Astrocyte (in vitro differentiated cells and primary cell): ENCODE results near the gene KRAS. TPM values are rescaled to one million over a fixed set of nuclear protein-coding genes. Genes with fewer than 3 reads are reported as not detected.
A peak's percentile ranks its signal among the peaks of the same experiment; 100 is the strongest.

Experiments used
- DNase-seq: peaks from one replicate; pipeline ENCODE4 v3.0.0-alpha.2; 2010; ENCODE audit warnings: low read depth
- FAIRE-seq: peaks from 2 replicates; lab custom pipeline; 2011; peaks lifted over from hg19 to GRCh38; lab: Jason Lieb, UNC
- H2AFZ ChIP-seq: 2 replicates; pipeline ENCODE4 v1.6.0; 2012; ENCODE audit warnings: low read depth, low read length, inconsistent platforms
- H3K27ac ChIP-seq: 2 replicates; pipeline ENCODE4 v1.5.1; 2011; ENCODE audit warnings: low read depth, low read length, inconsistent platforms
- H3K27me3 ChIP-seq: 2 replicates; pipeline ENCODE4 v1.6.0; 2011; ENCODE audit warnings: low read length, inconsistent platforms; ENCODE audit not compliant: insufficient read depth
- H3K36me3 ChIP-seq: 2 replicates; pipeline ENCODE4 v1.5.1; 2011; ENCODE audit warnings: low read length, inconsistent platforms; ENCODE audit not compliant: insufficient read depth
- H3K4me1 ChIP-seq: 2 replicates; pipeline ENCODE4 v1.5.1; 2011; ENCODE audit warnings: low read length, inconsistent platforms; ENCODE audit not compliant: insufficient read depth
- H3K4me2 ChIP-seq: 2 replicates; pipeline ENCODE4 v1.6.0; 2012; ENCODE audit warnings: low read length, inconsistent platforms
- H3K4me3 ChIP-seq: 2 replicates; pipeline ENCODE4 v1.5.1; 2011; ENCODE audit warnings: low read depth, mild to moderate bottlenecking, low read length, inconsistent platforms; ENCODE audit not compliant: insufficient read depth
- H3K79me2 ChIP-seq: 2 replicates; pipeline ENCODE4 v1.6.0; 2012; ENCODE audit warnings: mild to moderate bottlenecking, low read length, inconsistent platforms; ENCODE audit not compliant: insufficient read depth
- H3K9ac ChIP-seq: 2 replicates; pipeline ENCODE4 v1.6.0; 2012; ENCODE audit warnings: mild to moderate bottlenecking, low read length, inconsistent platforms
- H3K9me3 ChIP-seq: 2 replicates; pipeline ENCODE4 v1.5.1; 2012; ENCODE audit warnings: low read depth, mild to moderate bottlenecking, low read length, inconsistent platforms; ENCODE audit not compliant: insufficient read depth
- H4K20me1 ChIP-seq: 2 replicates; pipeline ENCODE4 v1.6.0; 2012; ENCODE audit warnings: low read length, inconsistent platforms; ENCODE audit not compliant: insufficient read depth
- H3K27ac Mint-ChIP-seq: one replicate; pipeline ENCODE4 v1.8.0; 2021; ENCODE audit warnings: mild to moderate bottlenecking, mixed read lengths; ENCODE audit not compliant: unreplicated experiment
- H3K27me3 Mint-ChIP-seq: one replicate; pipeline ENCODE4 v1.8.0; 2021; ENCODE audit warnings: low read depth, mixed read lengths; ENCODE audit not compliant: unreplicated experiment
- H3K36me3 Mint-ChIP-seq: one replicate; pipeline ENCODE4 v1.8.0; 2021; ENCODE audit warnings: low read depth, mixed read lengths; ENCODE audit not compliant: unreplicated experiment
- H3K4me1 Mint-ChIP-seq: one replicate; pipeline ENCODE4 v1.8.0; 2021; ENCODE audit warnings: low read depth, mixed read lengths; ENCODE audit not compliant: unreplicated experiment
- H3K4me3 Mint-ChIP-seq: one replicate; pipeline ENCODE4 v1.8.0; 2021; ENCODE audit warnings: mild to moderate bottlenecking, moderate library complexity, mixed read lengths; ENCODE audit not compliant: unreplicated experiment
- H3K9me3 Mint-ChIP-seq: one replicate; pipeline ENCODE4 v1.8.0; 2021; ENCODE audit warnings: mild to moderate bottlenecking, mixed read lengths; ENCODE audit not compliant: unreplicated experiment
- CTCF ChIP-seq: IDR thresholded peaks from 2 replicates; pipeline ENCODE4 v1.5.1; 2011; ENCODE audit warnings: low read depth, mild to moderate bottlenecking, inconsistent platforms, low read length, moderate library complexity; ENCODE audit not compliant: insufficient read depth
- EZH2 ChIP-seq: IDR thresholded peaks from 2 replicates; pipeline ENCODE4 v1.6.1; 2012; ENCODE audit warnings: mild to moderate bottlenecking, low read length, inconsistent platforms; ENCODE audit not compliant: insufficient read depth
- total RNA-seq: library from RNA; stranded (reverse); gene quantifications from 2 replicates; pipeline ENCODE4 v1.2.1, GENCODE V29; 2021

Gene KRAS
- total RNA-seq, 1 donor from 2014 or later, result 40.3 TPM

DNA sequence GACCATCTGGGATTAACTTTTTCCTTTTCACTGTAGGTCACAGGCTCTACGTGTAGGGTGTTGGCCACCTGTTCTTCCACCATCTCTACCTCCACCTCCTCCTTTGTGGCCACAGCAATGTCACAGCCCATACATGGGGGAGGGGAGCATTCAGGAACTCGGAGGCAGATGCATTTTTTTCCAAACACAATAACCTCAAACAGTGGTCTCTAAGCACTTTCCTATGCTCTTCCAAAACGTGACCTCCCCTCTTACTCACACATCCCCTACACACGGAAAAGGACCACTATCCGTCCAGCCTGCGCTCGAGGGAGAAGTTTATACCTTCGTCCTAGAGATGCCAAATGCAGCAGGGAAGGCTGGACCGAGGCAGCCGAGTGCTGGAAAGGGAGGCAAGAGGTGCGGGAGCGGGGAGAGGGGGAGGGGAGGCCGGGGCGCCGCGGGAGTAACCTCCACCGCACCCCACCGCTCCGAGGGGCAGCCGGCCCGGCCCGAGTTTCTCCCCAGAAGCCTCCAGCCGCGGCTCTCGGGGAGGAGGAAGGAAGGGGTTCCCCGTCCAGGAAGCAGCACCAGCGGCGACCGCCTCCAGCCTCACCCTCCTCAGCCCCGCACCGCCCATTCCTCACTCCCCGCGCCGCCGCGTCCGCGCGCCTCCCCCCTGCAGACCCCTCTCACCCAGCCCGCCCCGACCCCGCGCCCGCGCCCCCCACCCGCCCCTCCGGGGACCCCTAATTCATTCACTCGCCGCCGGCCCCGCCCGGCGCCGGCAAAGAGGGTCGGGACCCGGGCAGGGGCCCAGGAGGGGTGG lies 594 bp downstream of the KRAS start:
- H3K9ac ChIP-seq, result peak overlapping the region; percentile 89
- no peaks in the 10 kb centered on the region for H3K36me3 ChIP-seq
- TF ChIP-seq EZH2 (no peak), CTCF (no peak)
- peak overlapping the region; percentile 70 for H2AFZ ChIP-seq
- peaks cover 4% of the 10 kb centered on the region for H3K36me3 Mint-ChIP-seq
- peak overlapping the region; percentile 47 for H3K27ac ChIP-seq
- H3K79me2 ChIP-seq, result peaks cover 49% of the 10 kb centered on the region
- peaks cover 24% of the 10 kb centered on the region for H3K4me1 Mint-ChIP-seq
- peak overlapping the region; percentile 95 for H3K4me2 ChIP-seq
- peak overlapping the region; percentile 84 for H3K4me3 ChIP-seq
- no peaks in the 10 kb centered on the region for H3K9me3 Mint-ChIP-seq
- peaks cover 7% of the 10 kb centered on the region for H3K4me1 ChIP-seq
- no peak for FAIRE-seq
- peak overlapping the region; percentile 95 for H3K4me3 Mint-ChIP-seq
- DNase-seq, result no peak
- peaks cover 30% of the 10 kb centered on the region for H4K20me1 ChIP-seq
- H3K27ac Mint-ChIP-seq, result peak overlapping the region; percentile 92
- H3K27me3 Mint-ChIP-seq, result no peaks in the 10 kb centered on the region
- H3K27me3 ChIP-seq, result no peaks in the 10 kb centered on the region
- H3K9me3 ChIP-seq, result no peaks in the 10 kb centered on the region

DNA sequence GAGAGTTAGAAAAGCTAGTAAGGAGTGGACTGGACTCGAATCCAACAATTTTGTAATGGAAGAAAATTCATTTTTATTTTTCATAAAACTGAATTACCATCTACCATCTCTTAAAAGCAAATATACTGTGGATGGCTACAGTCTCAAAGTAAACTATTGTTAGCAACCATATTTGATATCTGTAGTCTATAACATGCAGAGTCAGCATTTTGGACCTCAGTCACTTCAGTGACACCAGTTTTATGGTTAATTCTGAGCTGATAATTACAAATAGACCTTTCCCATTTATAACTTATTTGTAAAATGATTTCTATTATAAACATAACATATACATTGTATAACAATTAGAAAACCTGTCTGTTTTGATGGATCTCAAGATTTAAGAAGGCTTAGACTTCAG lies 2.0 kb downstream of the KRAS start:
- no peak overlapping the region for H2AFZ ChIP-seq
- Mint-ChIP-seq H3K36me3 (peaks cover 6% of the 10 kb centered on the region), H3K4me1 (peaks cover 15% of the 10 kb centered on the region), H3K27me3 (no peaks in the 10 kb centered on the region), H3K9me3 (no peaks in the 10 kb centered on the region), H3K4me3 (peak overlapping the region; percentile 95), H3K27ac (no peak overlapping the region)
- no peak overlapping the region for H3K4me3 ChIP-seq
- H3K9me3 ChIP-seq, result no peaks in the 10 kb centered on the region
- no peak for TF ChIP-seq EZH2
- TF ChIP-seq CTCF, result no peak
- DNase-seq (no peak), FAIRE-seq (no peak)
- H3K9ac ChIP-seq, result no peak overlapping the region
- peaks cover 34% of the 10 kb centered on the region for H4K20me1 ChIP-seq
- H3K79me2 ChIP-seq, result peaks cover 63% of the 10 kb centered on the region
- H3K4me2 ChIP-seq, result no peak overlapping the region
- H3K4me1 ChIP-seq, result peaks cover 7% of the 10 kb centered on the region
- H3K36me3 ChIP-seq, result peaks cover 6% of the 10 kb centered on the region
- H3K27me3 ChIP-seq, result no peaks in the 10 kb centered on the region
- H3K27ac ChIP-seq, result no peak overlapping the region

DNA sequence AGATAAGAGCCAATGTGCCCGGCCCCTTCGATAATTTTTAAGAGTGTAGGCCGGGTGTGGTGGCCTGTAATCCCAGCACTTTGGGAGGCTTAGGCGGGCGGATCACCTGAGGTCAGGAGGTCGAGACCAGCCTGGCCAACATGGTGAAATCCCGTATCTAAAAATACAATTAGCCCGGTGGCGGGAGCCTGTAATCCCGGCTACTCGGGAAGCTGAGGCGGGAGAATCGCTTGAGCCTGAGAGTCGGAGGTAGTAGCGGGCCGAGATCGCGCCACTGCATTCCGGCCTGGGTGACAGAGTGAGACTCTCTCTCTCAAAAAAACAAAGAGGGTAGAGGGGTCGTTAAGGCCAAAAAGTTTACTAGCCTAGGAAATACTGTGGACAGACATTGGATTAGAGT lies 2.6 kb downstream of the KRAS start:
- Histone ChIP-seq H4K20me1 (peaks cover 37% of the 10 kb centered on the region), H3K79me2 (peaks cover 69% of the 10 kb centered on the region), H3K4me1 (peaks cover 7% of the 10 kb centered on the region), H3K27me3 (no peaks in the 10 kb centered on the region), H3K9ac (no peak overlapping the region), H3K9me3 (no peaks in the 10 kb centered on the region), H3K4me3 (no peak overlapping the region), H2AFZ (no peak overlapping the region), H3K4me2 (no peak overlapping the region), H3K36me3 (peaks cover 7% of the 10 kb centered on the region), H3K27ac (no peak overlapping the region)
- TF ChIP-seq EZH2, result no peak
- no peak for TF ChIP-seq CTCF
- Mint-ChIP-seq H3K9me3 (no peaks in the 10 kb centered on the region), H3K27me3 (no peaks in the 10 kb centered on the region), H3K4me3 (no peak overlapping the region), H3K36me3 (peaks cover 6% of the 10 kb centered on the region), H3K27ac (no peak overlapping the region), H3K4me1 (peaks cover 10% of the 10 kb centered on the region)
- no peak for FAIRE-seq
- DNase-seq, result no peak
